OCI-LY3 (cell line): ENCODE data around the gene IGSF11.
A peak's percentile ranks its signal among the peaks of the same experiment; 100 is the strongest.

ENCODE experiments used
- CTCF ChIP-seq: fragments of 200-600, 300-600 bp; sonication (generic); IDR thresholded peaks from 2 replicates; pipeline ENCODE4 v1.5.1; 2014; ENCODE audit warnings: antibody characterized with exemption, low read length, low read depth
- EZH2phosphoT487 ChIP-seq: fragments of 200-600 bp; shearing (Covaris generic); IDR thresholded peaks from 2 replicates; pipeline ENCODE4 v1.6.1; 2018; ENCODE audit warnings: antibody characterized with exemption, mixed run types, low read depth

- TF ChIP-seq EZH2phosphoT487 (no peak), CTCF (peak; percentile 97)
Observed at GRCh38 chr3:118884748-118885206, 149.9 kb downstream of the IGSF11 start.
